Thyroid gland (tissue), 4 donors: Measurements from ENCODE around the gene LIF.

ENCODE experiments used
- POLR2A ChIP-seq, 2 donors: fragments of 450-650 bp; IDR thresholded peaks; one replicate each; pipeline ENCODE4 v1.6.1; 2017; ENCODE audit warnings: antibody characterized with exemption in 2 of 2, mild to moderate bottlenecking in 2 of 2, moderate library complexity in 1 of 2
- TF ChIP-seq, protein P1 (sequence below), 6 experiments: fragments of 200-600 bp in 3 of 6; fragments of 450-650 bp in 3 of 6; sonication (generic) in 3 of 6; IDR thresholded peaks; one replicate each; pipeline ENCODE4 v1.5.1; 2016 to 2019; ENCODE audit warnings: antibody characterized with exemption in 6 of 6, mild to moderate bottlenecking in 2 of 6, inconsistent platforms in 1 of 6, moderate library complexity in 1 of 6

DNA sequence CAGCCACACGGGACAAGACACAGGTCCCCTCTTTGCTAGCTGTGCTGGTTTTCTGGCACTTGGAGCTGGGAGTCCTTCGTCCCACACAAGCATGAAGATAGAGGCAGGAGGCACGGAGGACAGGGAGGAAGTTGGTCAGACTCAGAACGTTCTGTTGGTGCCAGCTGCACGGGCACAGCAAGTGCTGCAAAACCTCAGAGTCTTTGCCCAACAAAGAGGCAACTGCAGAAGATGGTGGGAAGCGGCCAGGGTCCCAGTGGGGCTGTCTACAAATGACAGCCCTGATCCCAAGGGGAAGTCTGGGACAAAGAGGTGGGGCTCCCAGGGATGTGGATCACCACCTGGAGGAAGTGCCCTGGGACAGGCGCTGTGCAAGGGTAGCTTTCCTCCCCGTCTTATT is 29.5 kb upstream of the LIF start:
- TF ChIP-seq, protein P1, sequence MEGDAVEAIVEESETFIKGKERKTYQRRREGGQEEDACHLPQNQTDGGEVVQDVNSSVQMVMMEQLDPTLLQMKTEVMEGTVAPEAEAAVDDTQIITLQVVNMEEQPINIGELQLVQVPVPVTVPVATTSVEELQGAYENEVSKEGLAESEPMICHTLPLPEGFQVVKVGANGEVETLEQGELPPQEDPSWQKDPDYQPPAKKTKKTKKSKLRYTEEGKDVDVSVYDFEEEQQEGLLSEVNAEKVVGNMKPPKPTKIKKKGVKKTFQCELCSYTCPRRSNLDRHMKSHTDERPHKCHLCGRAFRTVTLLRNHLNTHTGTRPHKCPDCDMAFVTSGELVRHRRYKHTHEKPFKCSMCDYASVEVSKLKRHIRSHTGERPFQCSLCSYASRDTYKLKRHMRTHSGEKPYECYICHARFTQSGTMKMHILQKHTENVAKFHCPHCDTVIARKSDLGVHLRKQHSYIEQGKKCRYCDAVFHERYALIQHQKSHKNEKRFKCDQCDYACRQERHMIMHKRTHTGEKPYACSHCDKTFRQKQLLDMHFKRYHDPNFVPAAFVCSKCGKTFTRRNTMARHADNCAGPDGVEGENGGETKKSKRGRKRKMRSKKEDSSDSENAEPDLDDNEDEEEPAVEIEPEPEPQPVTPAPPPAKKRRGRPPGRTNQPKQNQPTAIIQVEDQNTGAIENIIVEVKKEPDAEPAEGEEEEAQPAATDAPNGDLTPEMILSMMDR (IDR thresholded peaks at IDR 0.05) = no peak
- TF ChIP-seq POLR2A (IDR thresholded peaks at IDR 0.05) = no peak
